ENCODE measurements around the gene PTAFR. TPM values are rescaled to one million over a fixed set of nuclear protein-coding genes. Genes with fewer than 3 reads are reported as not detected.

Gene PTAFR
- total RNA-seq, 4 donors from 2014 or later = under 0.01 to 7.1 (median 1.9) TPM

GRCh38 chr1:28136922-28137613, 39.4 kb downstream of the PTAFR start:
- intact Hi-C loops (cut with DNase I; ENCODE audit: low total_unique reads) = no loop called here
- no peak for TF ChIP-seq CTCF (IDR thresholded peaks at IDR 0.05)
- TF ChIP-seq POLR2A (IDR thresholded peaks at IDR 0.05) = no peak
- no peaks in the 10 kb centered on the region for H3K36me3 ChIP-seq
- no peaks in the 10 kb centered on the region for H3K4me1 ChIP-seq
- H3K4me3 ChIP-seq = no peak overlapping the region
- H3K27ac ChIP-seq = no peak overlapping the region
- H3K9me3 ChIP-seq = no peaks in the 10 kb centered on the region
- no peak for DNase-seq
- H3K27me3 ChIP-seq = no peaks in the 10 kb centered on the region

- no peak for TF ChIP-seq CTCF (IDR thresholded peaks at IDR 0.05)
- TF ChIP-seq POLR2A (IDR thresholded peaks at IDR 0.05) = no peak
- no peaks in the 10 kb centered on the region for H3K9me3 ChIP-seq
- H3K4me1 ChIP-seq = no peaks in the 10 kb centered on the region
- H3K4me3 ChIP-seq = no peak overlapping the region
- DNase-seq = no peak
- no peak overlapping the region for H3K27ac ChIP-seq
- H3K36me3 ChIP-seq = no peaks in the 10 kb centered on the region
- intact Hi-C loops (cut with DNase I; ENCODE audit: low total_unique reads) = no loop called here
- no peaks in the 10 kb centered on the region for H3K27me3 ChIP-seq
Measured at GRCh38 chr1:28136169-28136921, 40.1 kb downstream of the PTAFR start.

- Histone ChIP-seq H3K4me1 (no peaks in the 10 kb centered on the region), H3K4me3 (no peak overlapping the region), H3K27me3 (no peaks in the 10 kb centered on the region), H3K9me3 (no peaks in the 10 kb centered on the region), H3K36me3 (no peaks in the 10 kb centered on the region), H3K27ac (no peak overlapping the region)
- TF ChIP-seq CTCF (IDR thresholded peaks at IDR 0.05) (no peak), POLR2A (IDR thresholded peaks at IDR 0.05) (no peak)
- no peak for DNase-seq
- intact Hi-C loops (cut with DNase I; ENCODE audit: low total_unique reads) = no loop called here
Measured at GRCh38 chr1:28135371-28136168, 40.9 kb downstream of the PTAFR start.

GRCh38 chr1:28134651-28135207, 41.8 kb downstream of the PTAFR start:
- Histone ChIP-seq H3K9me3 (no peaks in the 10 kb centered on the region), H3K4me3 (no peak overlapping the region), H3K36me3 (no peaks in the 10 kb centered on the region), H3K27me3 (no peaks in the 10 kb centered on the region), H3K4me1 (no peaks in the 10 kb centered on the region), H3K27ac (no peak overlapping the region)
- TF ChIP-seq CTCF (IDR thresholded peaks at IDR 0.05) = no peak
- TF ChIP-seq POLR2A (IDR thresholded peaks at IDR 0.05) = no peak
- intact Hi-C loops (cut with DNase I; ENCODE audit: low total_unique reads) = no loop called here
- DNase-seq = no peak

Data from uterus (tissue), 4 donors.